NCI-H2196 treated with DMSO at 0.1 percent for 48 hours (cell line): ENCODE data around the gene INSIG2.

Experiments
- DNase-seq: peaks from one replicate; lab custom pipeline; 2025; ENCODE audit not compliant: unreplicated experiment; lab: John Stamatoyannopoulos, UW

Gene INSIG2

GRCh38 chr2:118124288-118124891 lies 36.1 kb downstream of the INSIG2 start:
- DNase-seq, result no peak

- DNase-seq, result no peak
These were observed 39.0 kb downstream of the INSIG2 start for GRCh38 chr2:118127250-118127649.

GRCh38 chr2:118128826-118129225 lies 40.6 kb downstream of the INSIG2 start:
- no peak for DNase-seq

- DNase-seq, result no peak
These were observed 42.1 kb downstream of the INSIG2 start for GRCh38 chr2:118130385-118130784.

- DNase-seq, result no peak
These were observed 43.5 kb downstream of the INSIG2 start for GRCh38 chr2:118131771-118132170.

- no peak for DNase-seq
These were observed 45.6 kb downstream of the INSIG2 start for GRCh38 chr2:118133916-118134315.

GRCh38 chr2:118134650-118135049 lies 46.4 kb downstream of the INSIG2 start:
- DNase-seq, result no peak

GRCh38 chr2:118145207-118145606 lies 56.9 kb downstream of the INSIG2 start:
- DNase-seq, result no peak

GRCh38 chr2:118145806-118146205 lies 57.5 kb downstream of the INSIG2 start:
- DNase-seq, result no peak

GRCh38 chr2:118146315-118147283 lies 58.3 kb downstream of the INSIG2 start:
- DNase-seq, result no peak

GRCh38 chr2:118148133-118148532 lies 59.9 kb downstream of the INSIG2 start:
- no peak for DNase-seq

- no peak for DNase-seq
These were observed 60.5 kb downstream of the INSIG2 start for GRCh38 chr2:118148809-118149208.

GRCh38 chr2:118150294-118150693 lies 62.0 kb downstream of the INSIG2 start:
- DNase-seq, result no peak

GRCh38 chr2:118151831-118152230 lies 63.6 kb downstream of the INSIG2 start:
- DNase-seq, result no peak

- no peak for DNase-seq
These were observed 65.2 kb downstream of the INSIG2 start for GRCh38 chr2:118153433-118153832.

- no peak for DNase-seq
These were observed 65.9 kb downstream of the INSIG2 start for GRCh38 chr2:118154176-118154575.
